ENCODE measurements around the gene LANCL2. TPM values are rescaled to one million over a fixed set of nuclear protein-coding genes. Genes with fewer than 3 reads are reported as not detected.

Gene LANCL2
- total RNA-seq, 1 experiment from 2014 or later: 21.8 TPM

- Histone ChIP-seq H4K20me1 (ENCODE audit: insufficient read depth) (no peaks in the 10 kb centered on the region), H3K36me3 (ENCODE audit: low read depth) (peaks cover 9% of the 10 kb centered on the region; the same call in 1 of the 2 replicates), H3K9me2 (ENCODE audit: insufficient read depth) (no peaks in the 10 kb centered on the region), H3K4me2 (no peak overlapping the region), H2AFZ (no peak overlapping the region), H3K9me3 (ENCODE audit: insufficient read depth, low read depth) (peaks cover 41% of the 10 kb centered on the region), H3K27ac (no peak overlapping the region), H3K4me3 (no peak overlapping the region), H3K4me1 (replicated peaks; ENCODE audit: insufficient read depth) (no peaks in the 10 kb centered on the region), H3F3A (ENCODE audit: insufficient read depth, low read depth) (no peaks in the 10 kb centered on the region), H3K79me2 (ENCODE audit: low read depth) (no peaks in the 10 kb centered on the region), H3K27me3 (ENCODE audit: insufficient read depth, low read depth) (no peaks in the 10 kb centered on the region)
- ChIA-PET POLR2A (ENCODE audit: unreplicated experiment) (no interaction called here), CTCF (no interaction called here)
- no peak for TF ChIP-seq CTCF (conservative IDR thresholded peaks at IDR 0.05)
- no peak for TF ChIP-seq EZH2 (IDR thresholded peaks at IDR 0.05; ENCODE audit: low read depth)
- DNase-seq: no peak
- no TSS peak for BruUV-seq (replicated peaks)
- intact Hi-C loops (cut with micrococcal nuclease; ENCODE audit: unreplicated experiment): no loop called here
Measured at GRCh38 chr7:55386541-55386940, 21.4 kb downstream of the LANCL2 start.

- no peak for DNase-seq
- peaks cover 13% of the 10 kb centered on the region; the same call in 1 of the 2 replicates for H3K36me3 ChIP-seq (ENCODE audit: low read depth)
- H3K9me3 ChIP-seq (ENCODE audit: insufficient read depth, low read depth): peaks cover 41% of the 10 kb centered on the region
- H2AFZ ChIP-seq: no peak overlapping the region
- H3K79me2 ChIP-seq (ENCODE audit: low read depth): no peaks in the 10 kb centered on the region
- BruUV-seq (replicated peaks): no TSS peak
- H3K27me3 ChIP-seq (ENCODE audit: insufficient read depth, low read depth): no peaks in the 10 kb centered on the region
- no peak overlapping the region for H3K27ac ChIP-seq
- H3F3A ChIP-seq (ENCODE audit: insufficient read depth, low read depth): no peaks in the 10 kb centered on the region
- no peaks in the 10 kb centered on the region for H3K9me2 ChIP-seq (ENCODE audit: insufficient read depth)
- ChIA-PET CTCF (no interaction called here), POLR2A (ENCODE audit: unreplicated experiment) (no interaction called here)
- no peak for TF ChIP-seq CTCF (conservative IDR thresholded peaks at IDR 0.05)
- TF ChIP-seq EZH2 (IDR thresholded peaks at IDR 0.05; ENCODE audit: low read depth): no peak
- H3K4me3 ChIP-seq: 0 out of 2 replicates have a peak overlapping the region, but pooled peaks have one; percentile 1
- no peak overlapping the region for H3K4me2 ChIP-seq
- no peaks in the 10 kb centered on the region for H4K20me1 ChIP-seq (ENCODE audit: insufficient read depth)
- no peaks in the 10 kb centered on the region for H3K4me1 ChIP-seq (replicated peaks; ENCODE audit: insufficient read depth)
- intact Hi-C loops (cut with micrococcal nuclease; ENCODE audit: unreplicated experiment): no loop called here
Measured at GRCh38 chr7:55387062-55387965, 22.2 kb downstream of the LANCL2 start.

- Histone ChIP-seq H3K4me1 (replicated peaks; ENCODE audit: insufficient read depth) (no peaks in the 10 kb centered on the region), H3K36me3 (ENCODE audit: low read depth) (peaks cover 12% of the 10 kb centered on the region; the same call in 1 of the 2 replicates), H3K27me3 (ENCODE audit: insufficient read depth, low read depth) (no peaks in the 10 kb centered on the region), H3F3A (ENCODE audit: insufficient read depth, low read depth) (no peaks in the 10 kb centered on the region), H4K20me1 (ENCODE audit: insufficient read depth) (no peaks in the 10 kb centered on the region), H3K4me2 (no peak overlapping the region), H2AFZ (no peak overlapping the region), H3K9me2 (ENCODE audit: insufficient read depth) (no peaks in the 10 kb centered on the region), H3K9me3 (ENCODE audit: insufficient read depth, low read depth) (no peaks in the 10 kb centered on the region), H3K27ac (no peak overlapping the region), H3K4me3 (no peak overlapping the region), H3K79me2 (ENCODE audit: low read depth) (no peaks in the 10 kb centered on the region)
- TF ChIP-seq CTCF (conservative IDR thresholded peaks at IDR 0.05) (no peak), EZH2 (IDR thresholded peaks at IDR 0.05; ENCODE audit: low read depth) (no peak)
- no TSS peak for BruUV-seq (replicated peaks)
- no peak for DNase-seq
- intact Hi-C loops (cut with micrococcal nuclease; ENCODE audit: unreplicated experiment): no loop called here
- ChIA-PET POLR2A (ENCODE audit: unreplicated experiment) (no interaction called here), CTCF (no interaction called here)
Measured at GRCh38 chr7:55396233-55396785, 31.2 kb downstream of the LANCL2 start.

Measured in PC-9 (cell line).